ENCODE results near the gene MAPK4.
"Not testable (repeated sequence)": the region's sequence is repeated elsewhere in the genome, so short reads cannot be mapped to it uniquely, and the experiment has no call there.

The MAPK4 gene

GRCh38 chr18:50582500-50582899 is 22.6 kb downstream of the MAPK4 start:
- no peak for TF ChIP-seq JUND (IDR thresholded peaks at IDR 0.05; ENCODE audit: low read depth)
- no peak for DNase-seq (ENCODE audit: low read depth in 1 of 2, low spot score in 1 of 2)
- in situ Hi-C loops (cut with HindIII; ENCODE audit: low pct_unique_long_range_greater_than_20kb, low sequenced_read_pairs): no loop called here

DNA sequence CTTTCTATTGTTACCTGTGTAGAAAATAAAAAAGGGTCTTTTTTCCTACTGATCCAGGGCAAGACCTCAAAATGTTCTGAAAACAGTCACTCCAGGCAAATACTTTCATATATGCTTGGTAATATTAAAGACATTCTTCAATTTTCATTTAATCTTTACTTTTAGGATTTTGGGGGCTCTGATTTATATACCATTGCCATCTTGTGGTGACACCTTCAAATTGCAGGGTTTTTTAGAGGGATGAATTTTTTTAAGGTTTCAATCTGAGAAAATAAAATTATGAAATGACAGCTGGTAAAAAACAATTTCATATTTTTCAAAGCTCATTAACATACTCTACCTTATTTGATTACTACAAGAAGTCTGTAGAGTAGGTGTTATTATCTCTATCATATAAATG is 26.8 kb downstream of the MAPK4 start:
- in situ Hi-C loops (cut with HindIII; ENCODE audit: low pct_unique_long_range_greater_than_20kb, low sequenced_read_pairs): no loop called here
- no peak for TF ChIP-seq JUND (IDR thresholded peaks at IDR 0.05; ENCODE audit: low read depth)
- no peak for DNase-seq (ENCODE audit: low read depth in 1 of 2, low spot score in 1 of 2)

DNA sequence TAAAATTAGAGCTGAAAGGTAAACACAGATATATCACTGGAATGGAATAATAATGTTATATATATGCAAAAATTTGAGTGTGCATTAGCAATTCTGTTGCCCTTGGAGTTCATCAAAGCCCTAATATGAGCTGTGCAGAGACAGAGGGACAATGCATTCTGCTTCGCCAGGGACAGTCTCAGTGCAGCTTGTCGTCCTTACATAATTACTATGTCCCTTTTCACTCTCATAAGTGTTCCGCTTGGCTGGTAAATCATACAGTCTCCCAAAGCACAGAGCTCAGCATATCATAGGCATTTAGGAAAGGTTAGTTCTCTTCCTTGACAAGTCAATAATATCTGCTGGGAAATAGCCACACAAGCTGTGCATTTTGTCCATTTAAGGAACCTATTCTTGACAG is 30.7 kb downstream of the MAPK4 start:
- no peak for TF ChIP-seq JUND (IDR thresholded peaks at IDR 0.05; ENCODE audit: low read depth)
- no peak for DNase-seq (ENCODE audit: low read depth in 1 of 2, low spot score in 1 of 2)
- in situ Hi-C loops (cut with HindIII; ENCODE audit: low pct_unique_long_range_greater_than_20kb, low sequenced_read_pairs): no loop called here

GRCh38 chr18:50594012-50594411 is 34.1 kb downstream of the MAPK4 start:
- in situ Hi-C loops (cut with HindIII; ENCODE audit: low pct_unique_long_range_greater_than_20kb, low sequenced_read_pairs): no loop called here
- TF ChIP-seq JUND (IDR thresholded peaks at IDR 0.05; ENCODE audit: low read depth): no peak
- no peak for DNase-seq (ENCODE audit: low read depth in 1 of 2, low spot score in 1 of 2)

DNA sequence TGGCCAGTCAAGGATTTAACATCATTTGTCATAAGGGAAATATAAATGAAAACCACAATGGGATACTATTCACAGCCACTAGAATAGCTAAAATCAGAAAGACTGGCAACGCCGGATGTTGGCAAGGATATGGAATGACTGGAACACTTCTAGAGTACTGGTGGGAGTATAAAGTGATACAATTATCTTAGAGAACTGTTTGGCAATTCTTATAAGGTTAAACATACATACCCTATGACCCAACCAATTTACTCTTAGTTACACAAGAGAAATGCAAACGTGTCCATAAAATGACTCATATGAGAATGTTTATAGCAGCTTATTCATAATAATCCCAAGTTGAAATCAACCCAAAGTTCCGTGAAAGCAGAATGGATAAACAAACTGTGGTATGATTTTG is 35.1 kb downstream of the MAPK4 start:
- in situ Hi-C loops (cut with HindIII; ENCODE audit: low pct_unique_long_range_greater_than_20kb, low sequenced_read_pairs): no loop called here
- TF ChIP-seq JUND (IDR thresholded peaks at IDR 0.05; ENCODE audit: low read depth): no peak
- no peak for DNase-seq (ENCODE audit: low read depth in 1 of 2, low spot score in 1 of 2)

DNA sequence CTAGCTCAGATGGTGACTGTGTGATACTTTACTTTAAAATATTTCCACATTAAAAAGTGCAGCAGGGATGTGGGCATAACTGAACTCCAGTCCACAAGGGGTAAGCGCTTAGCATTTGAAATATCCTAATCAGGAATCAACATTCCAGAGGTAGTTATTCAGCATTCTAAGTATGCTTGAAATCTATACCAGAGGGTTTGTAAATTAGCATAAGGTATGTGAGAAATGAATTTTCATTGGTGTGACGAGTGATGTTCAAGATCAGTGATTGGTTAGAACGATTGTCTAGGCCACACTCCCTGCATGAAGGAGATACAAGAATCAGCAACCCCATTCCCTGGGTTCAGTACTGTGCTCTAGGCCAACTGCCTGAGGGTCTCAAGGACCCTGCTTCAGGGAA is 42.6 kb downstream of the MAPK4 start:
- in situ Hi-C loops (cut with HindIII; ENCODE audit: low pct_unique_long_range_greater_than_20kb, low sequenced_read_pairs): no loop called here
- TF ChIP-seq JUND (IDR thresholded peaks at IDR 0.05; ENCODE audit: low read depth): no peak
- DNase-seq (ENCODE audit: low read depth in 1 of 2, low spot score in 1 of 2): peak in 1 of 2 experiments; percentile 12

DNA sequence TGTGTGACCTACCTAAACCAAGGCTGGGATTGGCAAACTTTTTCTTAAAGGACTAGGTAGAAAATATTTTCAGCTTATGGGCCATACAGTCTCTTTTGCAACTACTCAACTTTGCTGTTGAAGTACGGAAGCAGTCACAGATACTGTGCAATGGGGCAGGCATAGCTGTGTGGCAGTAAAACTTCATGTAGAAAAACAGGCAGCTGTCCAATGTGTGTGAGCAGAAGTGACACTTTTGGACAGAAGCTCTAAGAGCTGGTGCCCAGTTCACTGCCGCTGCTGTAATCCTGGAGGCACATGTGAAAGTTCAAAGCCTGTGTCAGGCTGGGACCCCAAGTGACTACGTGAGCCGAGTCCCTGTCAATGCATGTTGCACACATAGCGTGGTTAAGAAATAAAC is 46.7 kb downstream of the MAPK4 start:
- no peak for TF ChIP-seq JUND (IDR thresholded peaks at IDR 0.05; ENCODE audit: low read depth)
- in situ Hi-C loops (cut with HindIII; ENCODE audit: low pct_unique_long_range_greater_than_20kb, low sequenced_read_pairs): no loop called here
- no peak for DNase-seq (ENCODE audit: low read depth in 1 of 2, low spot score in 1 of 2)

DNA sequence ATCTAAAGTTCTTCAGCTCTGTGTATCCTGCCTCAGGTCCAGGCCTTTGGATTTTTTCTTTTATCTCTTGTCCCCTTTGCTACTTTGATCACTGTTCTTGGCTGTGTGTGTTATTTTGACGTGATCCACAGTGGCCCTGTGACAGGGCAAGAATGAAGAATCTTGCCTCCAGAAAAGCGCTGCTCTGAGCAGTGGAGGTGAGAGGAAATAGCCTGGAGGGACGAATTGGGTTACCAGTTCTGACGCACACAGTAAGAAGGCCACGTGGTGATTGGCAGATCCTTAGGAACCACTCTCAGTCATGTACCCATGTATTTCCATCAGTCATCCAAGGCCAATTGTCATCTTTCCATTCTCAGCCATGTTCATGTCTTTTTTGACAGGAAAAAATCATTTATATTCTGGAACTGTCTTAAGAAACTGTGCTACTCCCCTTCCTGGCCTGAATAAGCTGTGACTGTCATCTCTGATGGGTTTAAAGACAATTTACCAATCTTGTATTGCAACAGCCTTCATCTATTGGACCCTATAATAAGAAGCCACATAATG is 47.6 kb downstream of the MAPK4 start:
- no peak for TF ChIP-seq JUND (IDR thresholded peaks at IDR 0.05; ENCODE audit: low read depth)
- in situ Hi-C loops (cut with HindIII; ENCODE audit: low pct_unique_long_range_greater_than_20kb, low sequenced_read_pairs): no loop called here
- no peak for DNase-seq (ENCODE audit: low read depth in 1 of 2, low spot score in 1 of 2)

DNA sequence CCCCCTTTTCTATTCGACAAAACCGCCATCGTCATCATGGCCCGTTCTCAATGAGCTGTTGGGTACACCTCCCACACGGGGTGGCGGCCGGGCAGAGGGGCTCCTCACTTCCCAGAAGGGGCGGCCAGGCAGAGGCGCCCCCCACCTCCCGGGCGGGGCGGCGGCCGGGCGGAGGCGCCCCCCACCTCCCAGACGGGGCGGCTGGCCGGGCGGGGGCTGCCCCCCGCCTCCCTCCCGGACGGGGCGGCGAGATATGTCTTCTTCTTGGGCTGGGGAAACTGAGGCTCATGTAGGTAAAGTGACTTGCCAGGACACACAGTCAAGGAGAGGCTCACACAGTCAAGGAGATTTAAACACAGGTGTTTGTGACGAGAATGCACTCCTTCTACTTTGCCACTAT is 49.3 kb downstream of the MAPK4 start:
- in situ Hi-C loops (cut with HindIII; ENCODE audit: low pct_unique_long_range_greater_than_20kb, low sequenced_read_pairs); DNase-seq (ENCODE audit: low read depth in 1 of 2, low spot score in 1 of 2): not testable (repeated sequence)

- TF ChIP-seq JUND (IDR thresholded peaks at IDR 0.05; ENCODE audit: low read depth): no peak
- no peak for DNase-seq (ENCODE audit: low read depth in 1 of 2, low spot score in 1 of 2)
- in situ Hi-C loops (cut with HindIII; ENCODE audit: low pct_unique_long_range_greater_than_20kb, low sequenced_read_pairs): no loop called here
Observed at GRCh38 chr18:50610349-50610748, 50.5 kb downstream of the MAPK4 start.

DNA sequence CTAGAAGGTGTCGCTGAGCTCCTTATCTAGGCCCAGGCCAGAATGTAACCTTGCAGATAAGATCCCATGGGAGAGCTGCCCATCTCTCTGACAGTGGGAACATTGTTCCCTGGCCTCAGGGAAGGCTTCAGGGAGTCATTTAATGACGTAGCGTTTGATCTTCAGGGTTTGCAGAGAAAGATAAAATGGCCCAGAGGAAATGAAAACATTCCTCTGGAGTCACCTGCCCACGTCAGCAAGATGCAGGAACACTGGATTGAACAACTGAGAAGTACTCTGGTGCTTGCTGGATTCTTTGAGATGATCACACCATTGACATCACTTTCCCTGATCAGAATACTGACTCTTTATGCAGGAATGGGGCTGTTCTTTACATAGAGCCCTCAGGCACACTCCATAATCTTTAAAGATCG is 51.6 kb downstream of the MAPK4 start:
- in situ Hi-C loops (cut with HindIII; ENCODE audit: low pct_unique_long_range_greater_than_20kb, low sequenced_read_pairs): no loop called here
- DNase-seq (ENCODE audit: low read depth in 1 of 2, low spot score in 1 of 2): peak in 1 of 2 experiments; percentile 50
- TF ChIP-seq JUND (IDR thresholded peaks at IDR 0.05; ENCODE audit: low read depth): peak; percentile 44; the same call in 1 of the 2 replicates

DNA sequence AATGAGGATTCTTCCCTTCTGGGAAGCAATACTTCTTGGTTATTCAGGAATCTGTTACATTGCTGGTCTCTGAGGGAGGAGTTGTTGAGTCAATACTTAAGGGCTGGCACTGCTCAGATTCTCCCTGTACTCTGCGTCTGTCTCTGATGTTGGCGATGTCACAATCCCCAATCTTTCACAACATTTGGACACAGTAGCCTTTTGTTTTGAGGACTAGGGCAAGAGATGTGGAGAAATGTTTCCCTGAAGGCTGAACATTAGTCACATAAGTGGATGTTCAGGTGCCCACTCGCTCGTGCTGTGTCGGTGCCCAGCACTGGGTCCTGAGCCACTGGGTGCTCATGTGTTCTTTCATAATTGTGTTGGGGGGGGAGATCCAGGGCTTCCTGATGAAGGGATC is 55.0 kb downstream of the MAPK4 start:
- in situ Hi-C loops (cut with HindIII; ENCODE audit: low pct_unique_long_range_greater_than_20kb, low sequenced_read_pairs): no loop called here
- no peak for DNase-seq (ENCODE audit: low read depth in 1 of 2, low spot score in 1 of 2)
- no peak for TF ChIP-seq JUND (IDR thresholded peaks at IDR 0.05; ENCODE audit: low read depth)

DNA sequence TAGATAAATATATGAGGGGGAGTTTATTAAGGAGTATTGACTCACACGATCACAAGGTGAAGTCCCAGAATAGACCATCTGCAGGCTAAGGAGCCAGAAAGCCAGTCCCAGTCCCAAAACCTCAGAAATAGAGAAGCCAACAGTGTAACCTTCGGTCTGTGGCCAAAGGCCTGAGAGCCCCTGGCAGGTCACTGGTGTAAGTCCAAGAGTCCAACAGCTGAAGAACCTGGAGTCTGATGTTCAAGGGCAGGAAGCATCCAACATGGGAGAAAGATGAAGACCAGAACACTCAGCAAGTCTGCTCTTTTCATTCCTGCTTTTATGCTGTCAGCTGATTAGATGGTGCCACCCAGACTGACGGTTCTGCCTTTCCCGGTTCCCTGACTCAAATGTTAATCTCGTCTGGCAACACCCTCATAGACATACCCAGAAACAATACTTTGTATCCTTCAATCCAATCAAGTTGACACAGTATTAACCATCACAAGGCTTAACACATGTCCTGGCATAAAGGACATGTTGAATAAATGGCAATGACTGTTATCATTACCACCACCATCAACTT is 56.7 kb downstream of the MAPK4 start:
- DNase-seq (ENCODE audit: low read depth in 1 of 2, low spot score in 1 of 2): no peak
- no peak for TF ChIP-seq JUND (IDR thresholded peaks at IDR 0.05; ENCODE audit: low read depth)

GRCh38 chr18:50619861-50620275 is 60.0 kb downstream of the MAPK4 start:
- in situ Hi-C loops (cut with HindIII; ENCODE audit: low pct_unique_long_range_greater_than_20kb, low sequenced_read_pairs): no loop called here
- no peak for TF ChIP-seq JUND (IDR thresholded peaks at IDR 0.05; ENCODE audit: low read depth)

More for the DNA sequence above, 56.7 kb downstream of the MAPK4 start:
- in situ Hi-C loops (cut with HindIII; ENCODE audit: low pct_unique_long_range_greater_than_20kb, low sequenced_read_pairs): no loop called here

More at GRCh38 chr18:50619861-50620275, 60.0 kb downstream of the MAPK4 start:
- DNase-seq (ENCODE audit: low read depth in 1 of 2, low spot score in 1 of 2): peak in 1 of 2 experiments; percentile 48
